ENCODE data around the gene CDC42EP4. TPM values are rescaled to one million over a fixed set of nuclear protein-coding genes. Genes with fewer than 3 reads are reported as not detected.

The CDC42EP4 gene
- total RNA-seq (1 to 10 TPM; 1.1 to 3.7 (median 1.3) TPM), total RNA-seq (0.21 to 6.3 (median 1.3) reads per million in 29 experiments)
- total RNA-seq (2013): 1.4 TPM

- peaks cover 7 to 26% of the 10 kb centered on the region in 2 experiments for H3K4me1 ChIP-seq (ENCODE audit: control insufficient read depth in 1 of 2, extremely low read depth in 1 of 2, insufficient read depth in 2 of 2, low read length in 2 of 2)
- ChIA-PET POLR2A (no interaction called here), CTCF (interaction anchor here in 1 of 2 donors (0.6 to 0.7 kb wide), 3 partner anchors 52 to 587 kb away, joined by 3 to 9 read pairs (median 5); no protein-coding TSS in a partner anchor)
- WGBS (ENCODE audit: insufficient coverage): 8% methylated on average over 66 of the region's 71 CpGs
- peak; percentile 91 to 95 (median 94) for ATAC-seq (replicated peaks in 1 of 4)
- no peaks in the 10 kb centered on the region for H3K27me3 Mint-ChIP-seq
- peak within 1 kb of the TSS; percentile 61 for H3K27ac ChIP-seq (ENCODE audit: low read length)
- no peaks in the 10 kb centered on the region for H3K36me3 Mint-ChIP-seq
- peak within 1 kb of the TSS; percentile 83 to 87 (median 85) for H3K4me3 Mint-ChIP-seq
- peaks cover 0 to 34% of the 10 kb centered on the region in 2 experiments for H3K27me3 ChIP-seq (replicated peaks in 1 of 2; ENCODE audit: control insufficient read depth in 2 of 2, extremely low read depth in 1 of 2, insufficient read depth in 2 of 2, low read length in 1 of 2)
- H3K36me3 ChIP-seq (ENCODE audit: control insufficient read depth in 2 of 2, extremely low read depth in 1 of 2, insufficient read depth in 1 of 2, low read length in 1 of 2): no peaks in the 10 kb centered on the region
- H3K4me3 ChIP-seq (ENCODE audit: control insufficient read depth in 1 of 2, extremely low read depth in 1 of 2, low read length in 1 of 2): peak within 1 kb of the TSS; percentile 60 to 95
- no peaks in the 10 kb centered on the region for H3K9me3 Mint-ChIP-seq
- peak within 1 kb of the TSS in 1 of 2 donors; percentile 34 for H3K27ac Mint-ChIP-seq
- H3K9me3 ChIP-seq: no peaks in the 10 kb centered on the region
- peaks cover 13 to 16% (median 14%) of the 10 kb centered on the region in 3 donors for H3K4me1 Mint-ChIP-seq
- peak; percentile 60 to 88 (median 76) for DNase-seq
These were observed at the start of gene CDC42EP4 for GRCh38 chr17:73311781-73312641. Gene CDC42EP4, minus strand, starts transcription at chr17:73312001. Its CDS starts 25,501 bp downstream, at chr17:73286500.

- Mint-ChIP-seq H3K36me3 (no peaks in the 10 kb centered on the region), H3K9me3 (no peaks in the 10 kb centered on the region), H3K27me3 (no peaks in the 10 kb centered on the region), H3K27ac (no peak overlapping the region), H3K4me3 (no peak overlapping the region), H3K4me1 (no peaks in the 10 kb centered on the region)
- peaks cover 0 to 3% of the 10 kb centered on the region in 2 donors for H3K36me3 ChIP-seq (ENCODE audit: control insufficient read depth in 2 of 2, extremely low read depth in 1 of 2, insufficient read depth in 1 of 2, low read length in 1 of 2)
- ATAC-seq (replicated peaks in 1 of 4): no peak
- H3K9me3 ChIP-seq: no peaks in the 10 kb centered on the region
- DNase-seq: no peak
- POLR2A ChIA-PET: no interaction called here
- CTCF ChIA-PET: no interaction called here
- 72% methylated on average over 22 of the region's 29 CpGs for WGBS (ENCODE audit: insufficient coverage)
- peaks cover 0 to 27% of the 10 kb centered on the region in 2 experiments for H3K27me3 ChIP-seq (replicated peaks in 1 of 2; ENCODE audit: control insufficient read depth in 2 of 2, extremely low read depth in 1 of 2, insufficient read depth in 2 of 2, low read length in 1 of 2)
- no peak overlapping the region for H3K27ac ChIP-seq (ENCODE audit: low read length)
- no peaks in the 10 kb centered on the region for H3K4me1 ChIP-seq (ENCODE audit: control insufficient read depth in 1 of 2, extremely low read depth in 1 of 2, insufficient read depth in 2 of 2, low read length in 2 of 2)
- H3K4me3 ChIP-seq (ENCODE audit: control insufficient read depth in 1 of 2, extremely low read depth in 1 of 2, low read length in 1 of 2): no peak overlapping the region
These were observed 49.4 kb upstream of the CDC42EP4 start for GRCh38 chr17:73360961-73361761.

- ChIA-PET POLR2A (no interaction called here), CTCF (no interaction called here)
- Mint-ChIP-seq H3K27me3 (no peaks in the 10 kb centered on the region), H3K4me3 (no peak overlapping the region), H3K36me3 (no peaks in the 10 kb centered on the region), H3K9me3 (no peaks in the 10 kb centered on the region), H3K27ac (no peak overlapping the region), H3K4me1 (no peaks in the 10 kb centered on the region)
- 79% methylated on average over 4 of the region's 7 CpGs for WGBS (ENCODE audit: insufficient coverage)
- Histone ChIP-seq H3K4me1 (ENCODE audit: control insufficient read depth in 1 of 2, extremely low read depth in 1 of 2, insufficient read depth in 2 of 2, low read length in 2 of 2) (no peaks in the 10 kb centered on the region), H3K27me3 (replicated peaks in 1 of 2; ENCODE audit: control insufficient read depth in 2 of 2, extremely low read depth in 1 of 2, insufficient read depth in 2 of 2, low read length in 1 of 2) (peaks cover 0 to 18% of the 10 kb centered on the region in 2 experiments), H3K36me3 (ENCODE audit: control insufficient read depth in 2 of 2, extremely low read depth in 1 of 2, insufficient read depth in 1 of 2, low read length in 1 of 2) (peaks cover 0 to 3% of the 10 kb centered on the region in 2 donors), H3K9me3 (no peaks in the 10 kb centered on the region), H3K4me3 (ENCODE audit: control insufficient read depth in 1 of 2, extremely low read depth in 1 of 2, low read length in 1 of 2) (no peak overlapping the region), H3K27ac (ENCODE audit: low read length) (no peak overlapping the region)
- DNase-seq (no peak), ATAC-seq (replicated peaks in 1 of 4) (no peak)
These were observed 48.2 kb upstream of the CDC42EP4 start for GRCh38 chr17:73359987-73360410.

- H3K4me1 Mint-ChIP-seq: no peaks in the 10 kb centered on the region
- 76% methylated on average over 5 of the region's 10 CpGs for WGBS (ENCODE audit: insufficient coverage)
These were observed 47.6 kb upstream of the CDC42EP4 start for GRCh38 chr17:73359352-73359751.

GRCh38 chr17:73358668-73359067, 46.9 kb upstream of the CDC42EP4 start:
- WGBS (ENCODE audit: insufficient coverage): 80% methylated on average over 4 of the region's 9 CpGs
- Mint-ChIP-seq H3K4me3 (no peak overlapping the region), H3K4me1 (no peaks in the 10 kb centered on the region), H3K27me3 (no peaks in the 10 kb centered on the region), H3K27ac (no peak overlapping the region), H3K9me3 (no peaks in the 10 kb centered on the region), H3K36me3 (no peaks in the 10 kb centered on the region)
- no peaks in the 10 kb centered on the region for H3K4me1 ChIP-seq (ENCODE audit: control insufficient read depth in 1 of 2, extremely low read depth in 1 of 2, insufficient read depth in 2 of 2, low read length in 2 of 2)
- ChIA-PET CTCF (no interaction called here), POLR2A (interaction anchor here in 1 of 2 donors (0.6 kb wide), 1 partner anchor 178 kb away, joined by 3 read pairs; no protein-coding TSS in a partner anchor)
- peaks cover 0 to 18% of the 10 kb centered on the region in 2 experiments for H3K27me3 ChIP-seq (replicated peaks in 1 of 2; ENCODE audit: control insufficient read depth in 2 of 2, extremely low read depth in 1 of 2, insufficient read depth in 2 of 2, low read length in 1 of 2)
- no peak overlapping the region for H3K4me3 ChIP-seq (ENCODE audit: control insufficient read depth in 1 of 2, extremely low read depth in 1 of 2, low read length in 1 of 2)
- no peak for DNase-seq
- H3K27ac ChIP-seq (ENCODE audit: low read length): no peak overlapping the region
- no peaks in the 10 kb centered on the region for H3K9me3 ChIP-seq
- H3K36me3 ChIP-seq (ENCODE audit: control insufficient read depth in 2 of 2, extremely low read depth in 1 of 2, insufficient read depth in 1 of 2, low read length in 1 of 2): no peaks in the 10 kb centered on the region
- no peak for ATAC-seq (replicated peaks in 1 of 4)

More at GRCh38 chr17:73359352-73359751, 47.6 kb upstream of the CDC42EP4 start:
- CTCF ChIA-PET: interaction anchor here in 1 of 2 donors (0.6 kb wide), 1 partner anchor 104 kb away, joined by 4 read pairs; no protein-coding TSS in a partner anchor
- H3K27me3 ChIP-seq (replicated peaks in 1 of 2; ENCODE audit: control insufficient read depth in 2 of 2, extremely low read depth in 1 of 2, insufficient read depth in 2 of 2, low read length in 1 of 2): peaks cover 0 to 18% of the 10 kb centered on the region in 2 experiments
- H3K9me3 ChIP-seq: no peaks in the 10 kb centered on the region
- no peaks in the 10 kb centered on the region for H3K4me1 ChIP-seq (ENCODE audit: control insufficient read depth in 1 of 2, extremely low read depth in 1 of 2, insufficient read depth in 2 of 2, low read length in 2 of 2)
- peaks cover 0 to 3% of the 10 kb centered on the region in 2 donors for H3K36me3 ChIP-seq (ENCODE audit: control insufficient read depth in 2 of 2, extremely low read depth in 1 of 2, insufficient read depth in 1 of 2, low read length in 1 of 2)
- POLR2A ChIA-PET: interaction anchor here in 1 of 2 donors (0.6 kb wide), 1 partner anchor 179 kb away, joined by 3 read pairs; no protein-coding TSS in a partner anchor
- ATAC-seq (replicated peaks in 1 of 4) (no peak), DNase-seq (no peak)
- H3K27me3 Mint-ChIP-seq: no peaks in the 10 kb centered on the region
- H3K9me3 Mint-ChIP-seq: no peaks in the 10 kb centered on the region
- no peak overlapping the region for H3K4me3 ChIP-seq (ENCODE audit: control insufficient read depth in 1 of 2, extremely low read depth in 1 of 2, low read length in 1 of 2)
- H3K36me3 Mint-ChIP-seq: no peaks in the 10 kb centered on the region
- no peak overlapping the region for H3K4me3 Mint-ChIP-seq
- no peak overlapping the region for H3K27ac Mint-ChIP-seq
- H3K27ac ChIP-seq (ENCODE audit: low read length): no peak overlapping the region

- Mint-ChIP-seq H3K4me1 (no peaks in the 10 kb centered on the region), H3K9me3 (no peaks in the 10 kb centered on the region), H3K27me3 (no peaks in the 10 kb centered on the region), H3K36me3 (no peaks in the 10 kb centered on the region), H3K27ac (no peak overlapping the region), H3K4me3 (no peak overlapping the region)
- Histone ChIP-seq H3K9me3 (no peaks in the 10 kb centered on the region), H3K27ac (ENCODE audit: low read length) (no peak overlapping the region), H3K27me3 (replicated peaks in 1 of 2; ENCODE audit: control insufficient read depth in 2 of 2, extremely low read depth in 1 of 2, insufficient read depth in 2 of 2, low read length in 1 of 2) (peaks cover 0 to 16% of the 10 kb centered on the region in 2 experiments), H3K4me3 (ENCODE audit: control insufficient read depth in 1 of 2, extremely low read depth in 1 of 2, low read length in 1 of 2) (no peak overlapping the region), H3K36me3 (ENCODE audit: control insufficient read depth in 2 of 2, extremely low read depth in 1 of 2, insufficient read depth in 1 of 2, low read length in 1 of 2) (no peaks in the 10 kb centered on the region), H3K4me1 (ENCODE audit: control insufficient read depth in 1 of 2, extremely low read depth in 1 of 2, insufficient read depth in 2 of 2, low read length in 2 of 2) (no peaks in the 10 kb centered on the region)
- DNase-seq (no peak), ATAC-seq (replicated peaks in 1 of 4) (no peak)
- 86% methylated on average over 16 of the region's 19 CpGs for WGBS (ENCODE audit: insufficient coverage)
- POLR2A ChIA-PET: no interaction called here
- CTCF ChIA-PET: interaction anchor here in 1 of 2 donors (0.6 kb wide), 1 partner anchor 605 kb away, joined by 4 read pairs; no protein-coding TSS in a partner anchor
These were observed 46.2 kb upstream of the CDC42EP4 start for GRCh38 chr17:73357981-73358380.
